IMR-90 (cell line): Measurements from ENCODE around the gene PRPSAP1. TPM values are rescaled to one million over a fixed set of nuclear protein-coding genes. Genes with fewer than 3 reads are reported as not detected.

ENCODE experiments used
- ATAC-seq: fragments of 200-7000 bp; cut with Tn5 transposase; 2 replicates; pipeline ENCODE4 v1.9.1; 2020; ENCODE audit warnings: low read depth, mild to moderate bottlenecking, moderate library complexity
- BruUV-seq: library from RNA; stranded (reverse); fragments of 400-500 nt; replicated peaks from 2 replicates; lab custom pipeline; 2021; lab: Mats Ljungman, UMichigan
- CTCF ChIA-PET: fragments of 300-600 bp; formaldehyde crosslinking; extraction: SDS; loops from one replicate; lab custom pipeline; 2021; ENCODE audit warnings: antibody characterized with exemption; lab: Yijun Ruan, JAX
- POLR2A ChIA-PET: fragments of 300-600 bp; sonication (Branson Sonifier 250); formaldehyde crosslinking; loops from one replicate; lab custom pipeline; 2022; ENCODE audit warnings: antibody characterized with exemption; ENCODE audit not compliant: unreplicated experiment; lab: Charles Lee
- DNase-seq: peaks from one replicate; pipeline ENCODE4 v3.0.0; 2013
- H2AFZ ChIP-seq: replicated peaks from 2 replicates; pipeline ENCODE3; 2013; ENCODE audit warnings: low read length, mild to moderate bottlenecking; ENCODE audit not compliant: poor library complexity
- H2AK5ac ChIP-seq: 2 replicates; pipeline ENCODE4 v1.6.1; 2013; ENCODE audit warnings: low read depth, low read length, inconsistent platforms
- H2AK9ac ChIP-seq: replicated peaks from 2 replicates; pipeline ENCODE3; 2013; ENCODE audit warnings: mild to moderate bottlenecking, low read depth, low read length, moderate library complexity; ENCODE audit not compliant: poor library complexity
- H2BK120ac ChIP-seq: 2 replicates; pipeline ENCODE4 v1.6.1; 2013; ENCODE audit warnings: low read depth, low read length, inconsistent platforms
- H2BK15ac ChIP-seq: 3 replicates; pipeline ENCODE4 v1.6.1; 2013; ENCODE audit warnings: low read depth, low read length, inconsistent platforms
- H2BK20ac ChIP-seq: 2 replicates; pipeline ENCODE4 v1.6.1; 2013; ENCODE audit warnings: low read depth, mild to moderate bottlenecking, inconsistent platforms, low read length, moderate library complexity
- H2BK5ac ChIP-seq: 2 replicates; pipeline ENCODE4 v1.6.1; 2013; ENCODE audit warnings: mild to moderate bottlenecking, low read depth, low read length, inconsistent platforms; ENCODE audit not compliant: poor library complexity, severe bottlenecking
- H3K14ac ChIP-seq: replicated peaks from 2 replicates; pipeline ENCODE4 v1.6.1; 2013; ENCODE audit warnings: low read depth, low read length, inconsistent platforms
- H3K18ac ChIP-seq: 2 replicates; pipeline ENCODE4 v1.6.1; 2013; ENCODE audit warnings: low read depth, low read length, control low read depth
- H3K23ac ChIP-seq: 2 replicates; pipeline ENCODE4 v1.6.1; 2013; ENCODE audit warnings: low read depth, low read length, inconsistent platforms
- H3K27ac ChIP-seq: 2 replicates; pipeline ENCODE4 v1.5.1; 2013; ENCODE audit warnings: mild to moderate bottlenecking, control low read depth, low read length; ENCODE audit not compliant: insufficient read depth
- H3K27me3 ChIP-seq: 2 replicates; pipeline ENCODE4 v1.6.1; 2013; ENCODE audit warnings: low read length; ENCODE audit not compliant: control insufficient read depth, insufficient read depth
- H3K36me3 ChIP-seq: 2 replicates; pipeline ENCODE4 v1.6.1; 2013; ENCODE audit warnings: low read length, mixed read lengths; ENCODE audit not compliant: control insufficient read depth, insufficient read depth
- H3K4ac ChIP-seq: 2 replicates; pipeline ENCODE4 v1.6.1; 2013; ENCODE audit warnings: low read depth, low read length, inconsistent platforms
- H3K4me1 ChIP-seq: 2 replicates; pipeline ENCODE4 v1.6.1; 2013; ENCODE audit warnings: low read length, mixed read lengths; ENCODE audit not compliant: control insufficient read depth, insufficient read depth
- H3K4me2 ChIP-seq: 2 replicates; pipeline ENCODE4 v1.6.1; 2013; ENCODE audit warnings: low read depth, mild to moderate bottlenecking, control low read depth, low read length, moderate library complexity
- H3K4me3 ChIP-seq: 2 replicates; pipeline ENCODE4 v1.5.1; 2013; ENCODE audit warnings: low read depth, mild to moderate bottlenecking, control low read depth, low read length, moderate library complexity; ENCODE audit not compliant: insufficient read depth
- H3K56ac ChIP-seq: 2 replicates; pipeline ENCODE4 v1.6.1; 2013; ENCODE audit warnings: low read length, inconsistent platforms; ENCODE audit not compliant: insufficient read depth; ENCODE audit errors: extremely low read depth
- H3K79me1 ChIP-seq, 2 experiments: 2 replicates each; pipeline ENCODE4 v1.6.1; 2013; ENCODE audit warnings: low read length in 2 of 2, inconsistent platforms in 1 of 2, low read depth in 1 of 2
- H3K9ac ChIP-seq: 2 replicates; pipeline ENCODE4 v1.6.1; 2013; ENCODE audit warnings: low read depth, low read length, control low read depth
- H3K9me1 ChIP-seq: 2 replicates; pipeline ENCODE4 v1.6.1; 2013; ENCODE audit warnings: low read length, inconsistent platforms; ENCODE audit not compliant: insufficient read depth
- H3K9me3 ChIP-seq: 2 replicates; pipeline ENCODE4 v1.6.1; 2013; ENCODE audit warnings: low read length; ENCODE audit not compliant: control insufficient read depth, insufficient read depth
- H4K20me1 ChIP-seq: 2 replicates; pipeline ENCODE4 v1.6.1; 2013; ENCODE audit warnings: low read length, inconsistent platforms; ENCODE audit not compliant: insufficient read depth
- H4K5ac ChIP-seq: 2 replicates; pipeline ENCODE4 v1.6.1; 2013; ENCODE audit warnings: mild to moderate bottlenecking, low read depth, low read length, control low read depth
- H4K8ac ChIP-seq, 2 experiments: 2 replicates each; pipeline ENCODE4 v1.6.1; 2013; ENCODE audit warnings: low read depth in 2 of 2, low read length in 2 of 2, control low read depth in 1 of 2, inconsistent platforms in 1 of 2
- H4K91ac ChIP-seq: 2 replicates; pipeline ENCODE4 v1.6.1; 2013; ENCODE audit warnings: low read depth, low read length, inconsistent platforms; ENCODE audit not compliant: insufficient read depth
- BHLHE40 ChIP-seq: fragments of 150-350 bp; IDR thresholded peaks from 2 replicates; pipeline ENCODE4 v1.6.1; 2016; ENCODE audit warnings: mild to moderate bottlenecking, low read depth, low read length
- CEBPB ChIP-seq: IDR thresholded peaks from 2 replicates; pipeline ENCODE4 v1.6.1; 2012; ENCODE audit warnings: low read depth, low read length, improper control_type of control experiment
- MAZ ChIP-seq: IDR thresholded peaks from 2 replicates; pipeline ENCODE4 v1.6.1; 2012; ENCODE audit warnings: low read depth, mild to moderate bottlenecking, low read length, improper control_type of control experiment, moderate library complexity, borderline replicate concordance
- MXI1 ChIP-seq: IDR thresholded peaks from 2 replicates; pipeline ENCODE4 v1.6.1; 2012; ENCODE audit warnings: low read depth, mild to moderate bottlenecking, low read length, moderate library complexity, borderline replicate concordance
- POLR2A ChIP-seq: IDR thresholded peaks from 2 replicates; pipeline ENCODE4 v1.6.1; 2012; ENCODE audit warnings: mild to moderate bottlenecking, low read depth, low read length
- RAD21 ChIP-seq: IDR thresholded peaks from 2 replicates; pipeline ENCODE4 v1.6.1; 2012; ENCODE audit warnings: low read length, improper control_type of control experiment
- RFX5 ChIP-seq: IDR thresholded peaks from 2 replicates; pipeline ENCODE4 v1.8.0; 2012; ENCODE audit warnings: low read depth, mild to moderate bottlenecking, low read length, moderate library complexity
- SMC3 ChIP-seq: fragments of 150-350 bp; IDR thresholded peaks from 2 replicates; pipeline ENCODE4 v1.6.1; 2016; ENCODE audit warnings: low read depth, mild to moderate bottlenecking, antibody characterized with exemption, low read length, moderate library complexity
- WGBS, 2 experiments: methylation state at CpG; one replicate each; pipeline versions ENCODE4 v1.1.5 to v1.1.7; 2013; ENCODE audit warnings: missing lambda C conversion rate in 2 of 2; ENCODE audit not compliant: insufficient read length in 1 of 2; ENCODE audit errors: extremely low coverage in 2 of 2; 5-methylcytosine and 5-hydroxymethylcytosine counted together
- dilution Hi-C: fragments of 300-500 bp; cut with HindIII; formaldehyde crosslinking; loops from one replicate; pipeline ENCODE4 v1.14.3; 2018; ENCODE audit warnings: low sequenced_read_pairs; ENCODE audit not compliant: unreplicated experiment
- in situ Hi-C: fragments of 300-500 bp; cut with MboI; formaldehyde crosslinking; loops from 3 replicates; pipeline ENCODE4 v1.14.3; 2019; ENCODE audit warnings: low sequenced_read_pairs, inconsistent platforms, mixed read lengths
- intact Hi-C: fragments of 100-400 bp; cut with micrococcal nuclease; formaldehyde crosslinking; loops from 2 replicates; pipeline ENCODE4 v1.10.0; 2022
- polyA plus RNA-seq, 3 experiments: library from polyadenylated mRNA; depleted of rRNA; stranded (reverse); fragments of >200 nt; gene quantifications; 2 replicates each; pipeline ENCODE4 v1.2.3, GENCODE V29; 2012; ENCODE audit warnings: low replicate concordance in 1 of 3
- total RNA-seq: library from RNA; depleted of rRNA; stranded (reverse); fragments of >200 nt; gene quantifications from 2 replicates; pipeline ENCODE4 v1.2.3, GENCODE V29; 2012
- TF ChIP-seq, protein P1 (sequence below): conservative IDR thresholded peaks from 2 replicates; pipeline ENCODE4 v1.5.1; 2012; ENCODE audit warnings: mild to moderate bottlenecking, low read depth, low read length, improper control_type of control experiment
- TF ChIP-seq, protein P2 (sequence below): fragments of 150-350 bp; IDR thresholded peaks from 2 replicates; pipeline ENCODE4 v1.6.1; 2016; ENCODE audit warnings: low read depth, mild to moderate bottlenecking, low read length, moderate library complexity, borderline replicate concordance

The PRPSAP1 gene
- total and polyA plus RNA-seq, 2 of the 4 experiments (the other 2 are of a cell fraction) = 34.4 to 48.6 TPM

DNA sequence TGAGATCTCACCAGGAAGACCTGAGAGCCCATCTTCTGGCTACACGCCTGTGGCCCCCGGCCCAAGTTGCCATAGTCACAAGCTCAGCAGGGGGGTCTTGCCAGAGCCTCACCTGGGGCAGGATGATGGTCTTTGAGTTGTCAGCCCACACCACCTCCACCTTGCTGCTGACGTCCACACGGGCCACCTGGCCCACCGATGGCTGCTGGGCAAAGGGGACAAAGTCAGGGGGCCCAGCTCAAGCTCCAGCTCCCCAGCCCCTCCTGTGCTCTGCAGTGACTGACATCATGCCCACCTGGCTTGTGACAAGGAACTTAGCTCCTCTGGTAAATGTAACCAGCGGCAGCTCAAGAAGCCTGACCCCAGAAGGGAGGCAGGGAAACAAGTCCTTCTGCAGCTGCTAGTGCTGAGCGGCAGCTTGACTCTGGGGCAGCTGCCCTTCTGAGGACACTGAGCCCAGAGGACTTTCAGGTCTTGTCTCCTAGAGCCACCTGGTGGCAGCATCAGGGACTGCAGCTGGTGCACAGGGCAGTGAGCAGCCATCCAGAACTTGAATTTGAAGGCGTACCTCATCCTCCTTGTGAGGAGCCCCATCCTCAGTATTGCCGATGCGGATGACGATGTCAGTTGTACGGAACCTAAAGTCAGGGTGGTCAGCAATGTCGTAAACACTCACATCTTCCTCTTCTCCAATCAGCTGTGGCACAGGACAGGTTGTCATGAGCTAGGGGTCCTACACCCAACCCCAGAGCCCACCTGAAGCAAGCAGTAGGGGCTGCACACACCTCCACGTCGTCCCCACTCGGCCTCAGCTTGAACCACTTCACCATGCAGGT, 44.2 kb upstream of the PRPSAP1 start:
- intact Hi-C loops (loop anchor here (1.0 kb wide), 1 partner anchor 95 kb away; no protein-coding TSS in a partner anchor), in situ Hi-C loops (loop anchor here (5.0 kb wide), 1 partner anchor 96 kb away; no protein-coding TSS in a partner anchor), dilution Hi-C loops (no loop called here)
- POLR2A ChIA-PET = interaction anchor here (0.5 kb wide), 1 partner anchor 194 kb away, joined by 9 read pairs; no protein-coding TSS in a partner anchor
- Histone ChIP-seq H3K4me3 (no peak overlapping the region), H3K23ac (no peak overlapping the region), H2AK5ac (no peak overlapping the region), H3K56ac (no peak overlapping the region), H3K9me1 (peaks cover 7% of the 10 kb centered on the region; the same call in 1 of the 2 replicates), H2BK15ac (no peak overlapping the region), H2BK5ac (no peak overlapping the region), H3K4ac (no peak overlapping the region), H3K9ac (no peak overlapping the region), H3K9me3 (no peaks in the 10 kb centered on the region), H3K14ac (no peak overlapping the region), H4K8ac (no peak overlapping the region), H2BK20ac (no peak overlapping the region), H3K27me3 (no peaks in the 10 kb centered on the region), H4K91ac (no peak overlapping the region), H3K79me1 (peaks cover 0 to 7% of the 10 kb centered on the region in 2 experiments; a peak in 1 of 4 replicates), H2AFZ (peak overlapping the region; percentile 11), H4K20me1 (peaks cover 4% of the 10 kb centered on the region; the same call in 1 of the 2 replicates), H2BK120ac (no peak overlapping the region), H3K4me2 (no peak overlapping the region), H4K5ac (no peak overlapping the region), H3K36me3 (peaks cover 76% of the 10 kb centered on the region), H3K27ac (no peak overlapping the region), H3K18ac (no peak overlapping the region), H2AK9ac (no peak overlapping the region), H3K4me1 (no peaks in the 10 kb centered on the region)
- peak; percentile 99 for ATAC-seq
- CTCF ChIA-PET = interaction anchor here (0.5 to 1.6 kb wide), 22 partner anchors 11 to 204 kb away, joined by 3 to 9 read pairs (median 3); no protein-coding TSS in a partner anchor
- 73% methylated on average over 7 of the region's 16 CpGs; no CpG with 5 or more reads in 1 of the 2 experiments for WGBS, 2 experiments
- TF ChIP-seq POLR2A (0 out of 2 replicates have a peak, but pooled peaks have one; percentile 33), RAD21 (peak; percentile 94), SMC3 (peak; percentile 99), CEBPB (no peak), RFX5 (no peak), MXI1 (no peak), BHLHE40 (no peak), MAZ (no peak)
- TF ChIP-seq, protein P1, sequence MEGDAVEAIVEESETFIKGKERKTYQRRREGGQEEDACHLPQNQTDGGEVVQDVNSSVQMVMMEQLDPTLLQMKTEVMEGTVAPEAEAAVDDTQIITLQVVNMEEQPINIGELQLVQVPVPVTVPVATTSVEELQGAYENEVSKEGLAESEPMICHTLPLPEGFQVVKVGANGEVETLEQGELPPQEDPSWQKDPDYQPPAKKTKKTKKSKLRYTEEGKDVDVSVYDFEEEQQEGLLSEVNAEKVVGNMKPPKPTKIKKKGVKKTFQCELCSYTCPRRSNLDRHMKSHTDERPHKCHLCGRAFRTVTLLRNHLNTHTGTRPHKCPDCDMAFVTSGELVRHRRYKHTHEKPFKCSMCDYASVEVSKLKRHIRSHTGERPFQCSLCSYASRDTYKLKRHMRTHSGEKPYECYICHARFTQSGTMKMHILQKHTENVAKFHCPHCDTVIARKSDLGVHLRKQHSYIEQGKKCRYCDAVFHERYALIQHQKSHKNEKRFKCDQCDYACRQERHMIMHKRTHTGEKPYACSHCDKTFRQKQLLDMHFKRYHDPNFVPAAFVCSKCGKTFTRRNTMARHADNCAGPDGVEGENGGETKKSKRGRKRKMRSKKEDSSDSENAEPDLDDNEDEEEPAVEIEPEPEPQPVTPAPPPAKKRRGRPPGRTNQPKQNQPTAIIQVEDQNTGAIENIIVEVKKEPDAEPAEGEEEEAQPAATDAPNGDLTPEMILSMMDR = peak; percentile 92
- TF ChIP-seq, protein P2, sequence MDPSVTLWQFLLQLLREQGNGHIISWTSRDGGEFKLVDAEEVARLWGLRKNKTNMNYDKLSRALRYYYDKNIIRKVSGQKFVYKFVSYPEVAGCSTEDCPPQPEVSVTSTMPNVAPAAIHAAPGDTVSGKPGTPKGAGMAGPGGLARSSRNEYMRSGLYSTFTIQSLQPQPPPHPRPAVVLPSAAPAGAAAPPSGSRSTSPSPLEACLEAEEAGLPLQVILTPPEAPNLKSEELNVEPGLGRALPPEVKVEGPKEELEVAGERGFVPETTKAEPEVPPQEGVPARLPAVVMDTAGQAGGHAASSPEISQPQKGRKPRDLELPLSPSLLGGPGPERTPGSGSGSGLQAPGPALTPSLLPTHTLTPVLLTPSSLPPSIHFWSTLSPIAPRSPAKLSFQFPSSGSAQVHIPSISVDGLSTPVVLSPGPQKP = no peak
- BruUV-seq = no TSS peak
- peak; percentile 85 for DNase-seq
